H1 (cell line): Measurements from ENCODE around the gene MAST2. TPM values are rescaled to one million over a fixed set of nuclear protein-coding genes. Genes with fewer than 3 reads are reported as not detected.

ENCODE experiments used
- CTCF ChIA-PET: fragments of 300-600 bp; sonication (Branson Sonifier 250); formaldehyde crosslinking; loops from one replicate; lab custom pipeline; 2021; ENCODE audit not compliant: partially characterized antibody; lab: Charles Lee
- POLR2A ChIA-PET: fragments of 300-600 bp; sonication (Branson Sonifier 250); formaldehyde crosslinking; loops from one replicate; lab custom pipeline; 2021; ENCODE audit warnings: inconsistent platforms; ENCODE audit not compliant: partially characterized antibody; lab: Charles Lee
- DNase-seq, 2 experiments: peaks; one replicate each; pipeline versions ENCODE4 v3.0.0 to v3.0.0-alpha.2; 2010 to 2022; ENCODE audit warnings: low spot score in 2 of 2, low read depth in 1 of 2, mixed read lengths in 1 of 2
- FAIRE-seq: peaks from 2 replicates; lab custom pipeline; 2011; peaks lifted over from hg19 to GRCh38; lab: Jason Lieb, UNC
- H2AFZ ChIP-seq: 2 replicates; pipeline ENCODE4 v1.8.1; 2012; ENCODE audit warnings: low read length, inconsistent platforms
- H2AK5ac ChIP-seq: 2 replicates; pipeline ENCODE4 v1.6.1; 2013; ENCODE audit warnings: low read depth, low read length
- H2BK120ac ChIP-seq: replicated peaks from 2 replicates; pipeline ENCODE3; 2013; ENCODE audit warnings: low read depth, low read length, inconsistent platforms
- H2BK12ac ChIP-seq: 2 replicates; pipeline ENCODE4 v1.6.1; 2013; ENCODE audit warnings: low read depth, low read length
- H2BK15ac ChIP-seq: 2 replicates; pipeline ENCODE4 v1.6.1; 2013; ENCODE audit warnings: low read length
- H2BK20ac ChIP-seq: 2 replicates; pipeline ENCODE4 v1.6.1; 2013; ENCODE audit warnings: low read length
- H2BK5ac ChIP-seq: 2 replicates; pipeline ENCODE4 v1.6.1; 2013; ENCODE audit warnings: low read depth, low read length
- H3K14ac ChIP-seq: 2 replicates; pipeline ENCODE4 v1.6.1; 2013; ENCODE audit warnings: inconsistent platforms; ENCODE audit not compliant: insufficient read length
- H3K18ac ChIP-seq: 2 replicates; pipeline ENCODE4 v1.6.1; 2013; ENCODE audit warnings: low read length; ENCODE audit errors: extremely low read depth
- H3K23ac ChIP-seq: 2 replicates; pipeline ENCODE4 v1.6.1; 2013; ENCODE audit warnings: inconsistent platforms; ENCODE audit not compliant: insufficient read length
- H3K23me2 ChIP-seq: 2 replicates; pipeline ENCODE4 v1.6.1; 2013; ENCODE audit warnings: low read depth, low read length
- H3K27ac ChIP-seq: 2 replicates; pipeline ENCODE4 v1.6.1; 2011; ENCODE audit warnings: low read depth, low read length, inconsistent platforms
- H3K27me3 ChIP-seq, 4 experiments: replicated peaks in 1 of 4; 1 replicate in 1 of 4; 2 replicates in 3 of 4; pipeline versions ENCODE4 v1.6.1 to v1.8.1; 2011 to 2013; ENCODE audit warnings: low read length in 3 of 4, mild to moderate bottlenecking in 3 of 4, inconsistent platforms in 2 of 4, mixed read lengths in 2 of 4, moderate library complexity in 1 of 4; ENCODE audit not compliant: control insufficient read depth in 3 of 4, insufficient read depth in 3 of 4; ENCODE audit errors: extremely low read depth in 1 of 4
- H3K36me3 ChIP-seq, 4 experiments: 2 replicates each; pipeline versions ENCODE4 v1.6.1 to v1.8.1; 2011 to 2013; ENCODE audit warnings: mild to moderate bottlenecking in 4 of 4, low read length in 3 of 4, moderate library complexity in 2 of 4, control low read depth in 1 of 4, inconsistent platforms in 1 of 4; ENCODE audit not compliant: insufficient read depth in 4 of 4, control insufficient read depth in 2 of 4
- H3K4ac ChIP-seq: replicated peaks from 2 replicates; pipeline ENCODE3; 2013; ENCODE audit warnings: low read length, low read depth, mixed read lengths, inconsistent platforms; ENCODE audit not compliant: insufficient read length
- H3K4me1 ChIP-seq, 4 experiments: replicated peaks in 1 of 4; 1 replicate in 1 of 4; 2 replicates in 3 of 4; pipeline versions ENCODE4 v1.6.1 to v1.8.1; 2011 to 2013; ENCODE audit warnings: low read length in 3 of 4, inconsistent platforms in 2 of 4, mixed read lengths in 1 of 4; ENCODE audit not compliant: insufficient read depth in 4 of 4, control insufficient read depth in 3 of 4
- H3K4me2 ChIP-seq, 2 experiments: 2 replicates each; pipeline versions ENCODE4 v1.6.1 to v1.8.1; 2011 to 2013; ENCODE audit warnings: low read depth in 2 of 2, low read length in 2 of 2, control low read depth in 1 of 2, inconsistent platforms in 1 of 2, mild to moderate bottlenecking in 1 of 2; ENCODE audit not compliant: insufficient read depth in 1 of 2
- H3K4me3 ChIP-seq, 4 experiments: fragments of 200-600, 300-600 bp in 1 of 4; sonication (generic), shearing (Covaris generic), sonication (Bioruptor Twin) in 1 of 4; 2 replicates each; pipeline versions ENCODE4 v1.5.1 to v1.8.1; 2011 to 2016; ENCODE audit warnings: low read length in 4 of 4, low read depth in 3 of 4, control low read depth in 2 of 4, inconsistent platforms in 2 of 4, mild to moderate bottlenecking in 2 of 4, mixed read lengths in 1 of 4, moderate library complexity in 1 of 4; ENCODE audit not compliant: insufficient read depth in 2 of 4; ENCODE audit errors: extremely low read depth in 1 of 4
- H3K56ac ChIP-seq: replicated peaks from 2 replicates; pipeline ENCODE3; 2013; ENCODE audit warnings: low read depth, mild to moderate bottlenecking, mixed read lengths, low read length, inconsistent platforms; ENCODE audit not compliant: insufficient read length
- H3K79me1 ChIP-seq: 2 replicates; pipeline ENCODE4 v1.6.1; 2013; ENCODE audit warnings: low read depth, low read length, control low read depth
- H3K79me2 ChIP-seq, 2 experiments: 2 replicates each; pipeline versions ENCODE4 v1.6.1 to v1.8.1; 2012 to 2013; ENCODE audit warnings: low read length in 2 of 2, mild to moderate bottlenecking in 2 of 2, inconsistent platforms in 1 of 2; ENCODE audit not compliant: insufficient read depth in 2 of 2, control insufficient read depth in 1 of 2
- H3K9ac ChIP-seq, 4 experiments: replicated peaks in 1 of 4; 1 replicate in 1 of 4; 2 replicates in 3 of 4; pipeline versions ENCODE4 v1.6.1 to v1.8.1; 2011 to 2013; ENCODE audit warnings: low read depth in 3 of 4, low read length in 3 of 4, control low read depth in 2 of 4, mild to moderate bottlenecking in 2 of 4, moderate library complexity in 2 of 4, inconsistent platforms in 1 of 4; ENCODE audit errors: extremely low read depth in 1 of 4
- H3K9me3 ChIP-seq, 2 experiments: 2 replicates each; pipeline versions ENCODE4 v1.6.1 to v1.8.1; 2012 to 2013; ENCODE audit warnings: mild to moderate bottlenecking in 2 of 2, moderate library complexity in 2 of 2, control low read depth in 1 of 2, inconsistent platforms in 1 of 2, low read depth in 1 of 2, low read length in 1 of 2, mixed read lengths in 1 of 2; ENCODE audit not compliant: insufficient read depth in 2 of 2
- H4K20me1 ChIP-seq, 2 experiments: replicated peaks in 1 of 2; 2 replicates each; pipeline versions ENCODE3 to v1.8.1; 2011 to 2013; ENCODE audit warnings: inconsistent platforms in 2 of 2, low read length in 2 of 2, mild to moderate bottlenecking in 1 of 2; ENCODE audit not compliant: insufficient read depth in 2 of 2, control insufficient read depth in 1 of 2
- H4K5ac ChIP-seq: 2 replicates; pipeline ENCODE4 v1.6.1; 2013; ENCODE audit warnings: low read length, low read depth, mixed read lengths, inconsistent platforms; ENCODE audit not compliant: insufficient read length
- H4K8ac ChIP-seq: 2 replicates; pipeline ENCODE4 v1.8.0; 2013; ENCODE audit warnings: mild to moderate bottlenecking, moderate library complexity, low read length, inconsistent platforms; ENCODE audit not compliant: insufficient read depth; ENCODE audit errors: extremely low read depth
- H4K91ac ChIP-seq: replicated peaks from 2 replicates; pipeline ENCODE3; 2013; ENCODE audit warnings: low read length, mixed read lengths, inconsistent platforms; ENCODE audit not compliant: insufficient read length
- ASH2L ChIP-seq: fragments of 200-600, 300-600 bp; sonication (generic); IDR thresholded peaks from one replicate; pipeline ENCODE4 v1.7.1; 2017; ENCODE audit warnings: low read length
- CBX5 ChIP-seq: fragments of 300-800, 300-1000 bp; sonication (generic); IDR thresholded peaks from 2 replicates; pipeline ENCODE4 v1.7.1; 2016; ENCODE audit warnings: antibody characterized with exemption, low read length, low read depth
- GABPA ChIP-seq: IDR thresholded peaks from 2 replicates; pipeline ENCODE4 v1.6.1; 2011; ENCODE audit warnings: mild to moderate bottlenecking, low read length, moderate library complexity, borderline replicate concordance; ENCODE audit not compliant: insufficient read depth
- MAFK ChIP-seq: IDR thresholded peaks from 2 replicates; pipeline ENCODE4 v1.6.1; 2012; ENCODE audit warnings: low read depth, mild to moderate bottlenecking, improper control_type of control experiment, low read length
- PHF8 ChIP-seq: fragments of 200-600 bp; sonication (generic); conservative IDR thresholded peaks from 2 replicates; pipeline ENCODE4 v1.7.1; 2012; ENCODE audit warnings: low read depth, mild to moderate bottlenecking, inconsistent platforms, low read length, moderate library complexity
- SIN3A ChIP-seq, 2 experiments: IDR thresholded peaks in 1 of 2; conservative IDR thresholded peaks in 1 of 2; 2 replicates each; pipeline ENCODE4 v1.6.1; 2011 to 2012; ENCODE audit warnings: low read length in 2 of 2, improper control_type of control experiment in 1 of 2, low read depth in 1 of 2, mild to moderate bottlenecking in 1 of 2
- SP1 ChIP-seq: IDR thresholded peaks from 2 replicates; pipeline ENCODE4 v1.6.1; 2011; ENCODE audit warnings: low read depth, low read length
- SP4 ChIP-seq: IDR thresholded peaks from 2 replicates; pipeline ENCODE4 v1.6.1; 2012; ENCODE audit warnings: low read length, inconsistent platforms
- TAF1 ChIP-seq: IDR thresholded peaks from 2 replicates; pipeline ENCODE4 v1.6.1; 2011; ENCODE audit warnings: mild to moderate bottlenecking, low read depth, low read length
- TAF7 ChIP-seq: optimal IDR thresholded peaks from 2 replicates; pipeline ENCODE3; 2011; ENCODE audit warnings: low read depth, mild to moderate bottlenecking, inconsistent platforms, low read length, moderate library complexity, borderline replicate concordance
- TBP ChIP-seq: IDR thresholded peaks from 2 replicates; pipeline ENCODE4 v1.6.1; 2011; ENCODE audit warnings: low read depth, low read length, improper control_type of control experiment
- ZNF274 ChIP-seq: IDR thresholded peaks from 2 replicates; pipeline ENCODE4 v1.7.0; 2012; ENCODE audit warnings: low read length, borderline replicate concordance; ENCODE audit errors: extremely low read depth
- WGBS, 2 experiments: shearing (Covaris generic) in 1 of 2; methylation state at CpG; one replicate each; pipeline versions ENCODE4 v1.1.6 to v1.1.7; 2013 to 2015; ENCODE audit warnings: low lambda C conversion rate in 2 of 2, mixed read lengths in 2 of 2, inconsistent platforms in 1 of 2, low coverage in 1 of 2, missing lambda C conversion rate in 1 of 2; ENCODE audit not compliant: insufficient replicate concordance in 2 of 2, insufficient coverage in 1 of 2, insufficient read length in 1 of 2; ENCODE audit errors: extremely low coverage in 1 of 2, missing lambda C conversion rate in 1 of 2; 5-methylcytosine and 5-hydroxymethylcytosine counted together
- polyA plus RNA-seq, 7 experiments: library from polyadenylated mRNA; depleted of rRNA in 3 of 7; stranded (reverse) in 5 of 7; unstranded in 2 of 7; fragments of >200 nt in 5 of 7; fragments of 200-250 nt in 2 of 7; gene quantifications; 1 replicate in 5 of 7; 2 replicates in 1 of 7; 4 replicates in 1 of 7; pipeline versions ENCODE4 v1.2.1 to v1.2.3, GENCODE V29; 2011 to 2013; ENCODE audit warnings: missing spikeins in 2 of 7, mixed read lengths in 2 of 7
- total RNA-seq: library from RNA; stranded (reverse); fragmentation: NEBNext Ultra II Directional; extraction: Animal tissue kit (Norgen Biotek cat#: 25700); gene quantifications from 2 replicates; pipeline ENCODE4 v1.2.1, GENCODE V29; 2021

The MAST2 gene
- total and polyA plus RNA-seq, 2 of the 8 experiments (the other 6 are each of a cell fraction or from before 2014, with no cell fraction given), result 20.5 to 35.4 TPM

GRCh38 chr1:45796381-45796780, 7.0 kb upstream of the MAST2 start:
- Histone ChIP-seq H3K36me3 (no peaks in the 10 kb centered on the region), H3K27ac (no peak overlapping the region), H3K9ac (no peak overlapping the region), H2BK12ac (no peak overlapping the region), H3K56ac (no peak overlapping the region), H3K27me3 (no peaks in the 10 kb centered on the region), H3K23me2 (no peaks in the 10 kb centered on the region), H3K4me1 (no peaks in the 10 kb centered on the region), H2BK20ac (no peak overlapping the region), H3K79me2 (no peaks in the 10 kb centered on the region), H2BK120ac (no peak overlapping the region), H4K91ac (no peak overlapping the region), H3K4ac (no peak overlapping the region), H2BK5ac (no peak overlapping the region), H3K23ac (no peak overlapping the region), H2AK5ac (no peak overlapping the region), H3K14ac (no peak overlapping the region), H3K4me3 (no peak overlapping the region), H3K79me1 (no peaks in the 10 kb centered on the region), H3K9me3 (no peaks in the 10 kb centered on the region), H3K18ac (no peak overlapping the region), H4K5ac (no peak overlapping the region), H3K4me2 (no peak overlapping the region), H4K8ac (no peak overlapping the region), H2AFZ (no peak overlapping the region), H2BK15ac (no peak overlapping the region), H4K20me1 (no peaks in the 10 kb centered on the region)
- FAIRE-seq (no peak), DNase-seq (no peak)
- ChIA-PET POLR2A (interaction anchor here (1.5 kb wide), 1 partner anchor 50 kb away, joined by 3 read pairs; no protein-coding TSS in a partner anchor), CTCF (interaction anchor here (0.7 to 0.8 kb wide), 2 partner anchors 12 to 162 kb away, joined by 3 to 4 read pairs; no protein-coding TSS in a partner anchor)
- 95% methylated on average over 2 of the region's 2 CpGs; no CpG with 5 or more reads in 1 of the 2 experiments for WGBS, 2 experiments
- TF ChIP-seq ZNF274 (no peak), ASH2L (no peak), TAF1 (no peak), TBP (no peak), CBX5 (no peak), GABPA (no peak), SP1 (no peak), TAF7 (no peak), SP4 (no peak), PHF8 (no peak), MAFK (no peak), SIN3A (conservative IDR thresholded peaks at IDR 0.05 in 1 of 2, IDR thresholded peaks at IDR 0.05 in 1 of 2; ENCODE audit: low read depth in 1 of 2, low read length in 2 of 2) (no peak)
